HG02943 (cell line): Measurements from ENCODE around the gene PCDHA1.
"Not testable (repeated sequence)": the region's sequence is repeated elsewhere in the genome, so short reads cannot be mapped to it uniquely, and the experiment has no call there.

Experiments
- ATAC-seq: cut with Tn5 transposase; IDR thresholded peaks from one replicate; pipeline ENCODE4 v1.9.1; 2021; ENCODE audit warnings: mild to moderate bottlenecking, low read depth, moderate library complexity; ENCODE audit not compliant: unreplicated experiment

PCDHA1 gene

DNA sequence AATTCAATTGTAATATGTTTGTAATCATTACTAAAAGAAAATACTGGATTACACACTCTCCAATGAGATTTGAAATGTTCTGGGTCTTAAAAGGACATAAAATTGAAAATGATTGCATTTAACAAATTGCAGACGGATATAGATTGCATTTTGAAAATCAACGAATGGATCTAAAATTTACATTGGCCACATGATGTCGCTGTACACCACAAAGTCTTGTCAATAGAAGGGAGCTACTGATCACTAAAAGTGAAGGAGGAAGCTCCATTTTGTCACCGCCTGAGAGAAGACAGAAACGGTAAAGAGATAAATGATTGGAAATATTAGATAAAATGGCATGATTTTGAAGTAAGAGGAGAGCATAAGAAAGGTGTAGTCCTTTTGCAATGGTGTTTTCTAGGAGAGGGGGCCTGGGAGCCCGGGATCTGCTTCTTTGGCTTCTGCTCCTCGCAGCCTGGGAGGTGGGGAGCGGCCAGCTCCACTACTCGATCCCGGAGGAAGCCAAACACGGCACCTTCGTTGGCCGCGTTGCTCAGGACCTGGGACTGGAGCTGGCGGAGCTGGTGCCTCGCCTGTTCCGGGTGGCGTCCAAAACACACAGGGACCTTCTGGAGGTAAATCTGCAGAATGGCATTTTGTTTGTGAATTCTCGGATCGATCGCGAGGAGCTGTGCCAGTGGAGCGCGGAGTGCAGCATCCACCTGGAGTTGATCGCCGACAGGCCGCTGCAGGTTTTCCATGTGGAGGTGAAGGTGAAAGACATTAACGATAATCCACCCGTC lies at the start of gene PCDHA1:
Gene PCDHA1 (plus strand): TSS at position 236 of the 782 bp plus-strand sequence.
- no peak for ATAC-seq

DNA sequence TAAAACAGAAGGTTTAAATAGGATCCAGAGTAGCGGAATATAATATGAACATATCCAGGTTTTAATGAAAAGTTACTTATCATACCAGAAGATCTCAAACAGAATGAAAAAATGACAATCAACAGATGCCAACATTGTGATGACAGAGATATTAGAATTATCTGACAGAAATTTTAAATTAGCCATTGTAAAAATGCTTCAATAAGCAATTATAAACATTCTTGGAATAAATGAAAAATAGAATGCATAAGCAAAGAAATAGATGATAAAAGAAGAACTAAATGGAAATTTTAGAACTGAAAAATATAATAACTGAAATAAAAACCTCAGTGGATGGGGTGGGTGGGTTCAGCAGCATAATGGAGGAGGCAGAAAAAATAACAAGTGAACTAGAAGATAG lies 48.5 kb upstream of the PCDHA1 start:
- no peak for ATAC-seq

DNA sequence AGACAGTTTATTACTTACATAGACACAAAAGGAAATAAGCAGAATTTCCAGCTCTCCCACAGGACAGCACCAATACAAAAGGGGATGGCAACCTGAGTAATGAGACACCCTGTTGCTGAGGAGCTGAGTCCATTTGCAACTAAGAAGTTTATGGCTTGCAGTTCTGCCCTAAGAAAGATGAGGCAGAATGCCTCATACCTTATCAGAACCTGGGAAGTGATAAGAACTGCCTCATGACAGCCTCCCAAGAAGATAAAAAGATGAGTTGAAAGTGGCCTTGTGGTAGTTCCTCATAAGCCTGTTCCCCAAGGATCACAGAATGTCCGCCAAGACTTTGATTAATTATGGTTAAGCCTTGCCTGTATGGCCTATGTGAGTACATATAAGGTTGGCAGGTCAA lies 44.0 kb upstream of the PCDHA1 start:
- ATAC-seq = no peak

DNA sequence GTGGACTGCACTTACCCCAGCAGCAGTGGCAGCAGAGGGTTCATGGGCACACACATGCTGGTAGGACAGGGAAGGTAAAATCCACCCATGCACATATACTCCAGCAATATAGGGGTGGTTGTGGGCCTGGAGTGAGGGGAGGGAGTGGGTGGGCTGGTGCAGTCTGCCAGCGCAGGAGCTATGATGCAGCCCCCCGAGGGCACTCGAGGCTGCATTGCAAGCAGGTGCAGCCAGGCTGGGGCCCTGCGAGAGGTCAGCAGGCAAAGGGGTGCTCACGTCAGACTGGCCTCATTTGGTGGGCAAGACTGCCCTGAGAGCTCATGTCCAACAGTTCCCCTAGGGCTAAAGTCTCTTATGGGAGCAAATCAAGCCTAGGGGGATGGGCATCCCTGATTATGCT lies 32.4 kb upstream of the PCDHA1 start:
- ATAC-seq = no peak

DNA sequence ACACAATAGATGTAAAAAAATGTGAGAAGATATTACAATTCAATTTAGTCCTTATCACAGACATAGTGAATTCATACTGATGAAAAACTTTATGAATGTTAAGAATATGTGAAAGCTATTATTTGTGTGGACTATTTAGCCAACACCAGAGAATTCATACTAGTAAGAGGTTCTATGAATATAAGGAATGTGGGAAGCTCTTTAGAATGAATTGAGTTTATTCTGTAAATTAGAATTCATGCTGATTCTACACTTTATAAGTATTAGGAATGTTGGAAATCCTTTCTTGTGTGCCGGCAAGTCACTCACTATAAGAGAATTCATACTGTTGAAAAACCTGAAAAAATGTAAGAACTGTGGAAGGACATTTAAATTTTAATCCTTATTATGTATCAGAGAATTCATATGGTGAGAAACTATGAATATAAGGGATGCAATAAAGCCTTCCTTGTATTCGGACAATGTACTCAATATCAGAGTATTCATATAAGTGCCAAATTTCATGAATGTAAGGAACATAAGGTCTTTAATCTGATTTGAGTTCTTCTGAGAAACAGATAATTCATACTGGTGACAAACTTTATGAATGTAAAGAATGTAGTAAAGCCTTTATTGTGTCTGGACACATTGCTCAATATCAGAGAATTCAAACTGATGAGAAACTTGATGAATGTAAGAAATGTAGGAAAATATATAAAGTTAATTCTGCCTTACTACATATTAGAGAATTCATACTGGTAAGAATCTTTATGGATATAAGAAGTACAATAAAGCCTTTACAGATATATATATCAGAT lies 21.6 kb upstream of the PCDHA1 start:
- ATAC-seq = no peak

DNA sequence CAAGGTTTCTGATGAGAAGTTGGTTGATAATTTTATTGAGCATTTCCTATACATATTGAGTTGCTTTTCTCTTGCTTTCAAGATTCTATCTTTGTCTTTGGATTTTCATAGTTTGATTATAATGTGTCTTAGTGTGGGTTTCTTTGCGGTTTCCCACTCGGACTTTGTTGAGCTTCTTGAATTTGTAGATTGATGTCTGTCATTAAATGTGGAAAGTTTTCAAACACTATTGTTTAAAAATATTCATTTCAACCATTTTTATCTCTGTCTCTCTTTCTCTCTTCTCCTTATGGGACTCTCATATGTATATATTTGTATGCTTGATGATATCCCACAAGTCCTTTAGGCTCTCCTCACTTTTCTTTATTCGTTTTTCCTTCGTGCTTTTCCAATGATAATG lies 18.5 kb upstream of the PCDHA1 start:
- no peak for ATAC-seq

DNA sequence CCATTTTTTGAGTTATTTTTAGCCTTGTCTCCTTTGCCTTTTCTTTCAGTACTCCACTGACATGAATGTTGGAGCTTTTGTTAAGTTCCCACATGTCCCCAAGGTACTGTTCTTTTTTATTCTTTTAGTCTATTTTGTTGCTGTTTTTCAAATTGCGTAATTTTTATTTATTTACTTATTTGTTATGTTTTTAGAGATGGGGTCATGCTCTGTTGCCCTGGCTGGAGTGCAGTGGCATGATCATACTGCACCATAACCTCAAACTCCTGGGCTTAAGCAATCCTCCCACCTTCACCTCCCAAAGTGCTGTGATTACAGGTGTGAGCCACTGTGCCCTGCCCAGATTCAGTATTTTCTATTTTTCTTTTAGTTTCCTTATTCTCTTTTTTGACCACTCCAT lies 5.4 kb upstream of the PCDHA1 start:
- ATAC-seq = no peak

DNA sequence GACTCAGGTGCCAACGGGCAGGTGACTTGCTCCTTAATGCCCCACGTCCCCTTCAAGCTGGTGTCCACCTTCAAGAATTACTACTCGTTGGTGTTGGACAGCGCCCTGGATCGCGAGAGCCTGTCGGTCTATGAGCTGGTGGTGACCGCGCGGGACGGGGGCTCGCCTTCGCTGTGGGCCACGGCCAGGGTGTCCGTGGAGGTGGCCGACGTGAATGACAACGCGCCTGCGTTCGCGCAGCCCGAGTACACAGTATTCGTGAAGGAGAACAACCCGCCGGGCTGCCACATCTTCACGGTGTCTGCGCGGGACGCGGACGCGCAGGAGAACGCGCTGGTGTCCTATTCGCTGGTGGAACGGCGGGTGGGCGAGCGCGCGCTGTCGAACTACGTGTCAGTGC lies 1.5 kb downstream of the PCDHA1 start:
- ATAC-seq = not testable (repeated sequence)

DNA sequence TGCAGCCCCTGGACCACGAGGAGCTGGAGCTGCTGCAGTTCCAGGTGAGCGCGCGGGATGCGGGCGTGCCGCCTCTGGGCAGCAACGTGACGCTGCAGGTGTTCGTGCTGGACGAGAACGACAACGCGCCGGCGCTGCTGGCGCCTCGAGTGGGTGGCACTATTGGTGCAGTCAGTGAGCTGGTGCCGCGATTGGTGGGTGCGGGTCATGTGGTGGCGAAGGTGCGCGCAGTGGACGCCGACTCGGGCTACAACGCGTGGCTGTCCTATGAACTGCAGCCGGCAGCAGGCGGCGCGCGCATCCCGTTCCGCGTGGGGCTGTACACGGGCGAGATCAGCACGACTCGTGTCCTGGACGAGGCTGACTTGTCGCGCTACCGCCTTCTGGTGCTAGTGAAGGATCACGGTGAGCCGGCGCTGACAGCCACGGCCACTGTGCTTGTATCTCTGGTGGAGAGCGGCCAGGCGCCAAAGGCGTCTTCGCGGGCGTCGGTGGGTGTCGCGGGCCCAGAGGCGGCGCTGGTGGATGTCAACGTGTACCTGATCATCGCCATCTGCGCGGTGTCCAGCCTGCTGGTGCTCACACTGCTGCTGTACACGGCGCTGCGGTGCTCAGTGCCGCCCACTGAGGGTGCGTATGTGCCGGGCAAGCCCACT lies 2.0 kb downstream of the PCDHA1 start:
- ATAC-seq = not testable (repeated sequence)

DNA sequence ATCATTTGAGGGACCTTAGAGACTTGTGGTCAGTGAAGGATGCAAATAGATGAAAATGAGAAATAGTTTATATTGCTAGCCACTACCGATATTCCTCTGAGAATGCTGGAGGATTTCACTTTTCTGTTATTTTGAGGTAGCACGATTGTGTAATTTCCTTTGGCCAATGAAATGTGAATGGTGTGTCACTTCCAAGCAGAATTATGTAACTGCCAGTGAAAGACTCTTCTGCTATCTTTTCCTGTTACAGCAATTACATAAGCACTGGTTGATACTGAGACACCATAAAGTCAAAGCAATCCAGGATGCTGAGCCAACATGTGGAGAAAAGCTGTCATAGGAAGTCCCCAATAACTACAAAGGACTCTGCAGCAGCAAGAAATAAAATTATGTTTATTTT lies 5.1 kb downstream of the PCDHA1 start:
- no peak for ATAC-seq

DNA sequence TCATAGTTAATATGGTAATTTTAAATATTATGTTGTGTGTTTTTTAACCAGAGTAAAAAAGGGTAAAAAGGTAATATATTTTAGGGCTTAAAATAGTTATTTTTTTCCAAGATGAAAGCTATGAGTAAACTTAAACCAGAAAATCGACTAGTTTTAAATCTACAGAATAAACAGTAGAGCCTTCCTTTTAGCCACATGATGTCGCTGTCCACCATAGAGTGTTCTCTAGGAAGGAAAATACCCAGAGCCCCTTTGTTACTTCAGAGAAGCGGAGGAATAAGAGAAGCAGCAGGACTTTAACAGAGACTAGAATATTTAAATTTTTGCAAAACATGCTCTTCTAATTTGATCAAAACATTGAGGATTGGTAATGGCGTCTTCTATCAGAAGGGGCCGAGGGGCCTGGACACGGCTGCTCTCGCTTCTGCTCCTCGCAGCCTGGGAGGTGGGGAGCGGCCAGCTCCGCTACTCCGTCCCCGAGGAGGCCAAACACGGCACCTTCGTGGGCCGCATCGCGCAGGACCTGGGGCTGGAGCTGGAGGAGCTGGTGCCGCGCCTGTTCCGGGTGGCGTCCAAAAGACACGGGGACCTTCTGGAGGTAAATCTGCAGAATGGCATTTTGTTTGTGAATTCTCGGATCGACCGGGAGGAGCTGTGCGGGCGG lies 8.8 kb downstream of the PCDHA1 start, which contains the start of gene PCDHA2:
Gene PCDHA2 (plus strand): TSS at position 258 of the 664 bp plus-strand sequence.
- no peak for ATAC-seq

DNA sequence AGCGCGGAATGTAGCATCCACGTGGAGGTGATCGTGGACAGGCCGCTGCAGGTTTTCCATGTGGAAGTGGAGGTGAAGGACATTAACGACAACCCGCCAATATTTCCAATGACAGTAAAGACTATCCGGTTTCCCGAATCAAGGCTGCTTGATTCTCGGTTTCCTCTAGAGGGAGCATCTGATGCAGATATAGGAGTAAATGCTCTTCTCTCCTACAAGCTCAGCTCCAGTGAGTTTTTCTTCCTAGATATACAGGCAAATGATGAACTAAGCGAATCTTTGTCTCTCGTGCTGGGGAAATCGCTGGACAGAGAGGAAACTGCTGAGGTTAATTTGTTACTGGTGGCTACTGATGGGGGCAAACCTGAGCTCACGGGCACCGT lies 9.3 kb downstream of the PCDHA1 start:
- ATAC-seq = no peak

DNA sequence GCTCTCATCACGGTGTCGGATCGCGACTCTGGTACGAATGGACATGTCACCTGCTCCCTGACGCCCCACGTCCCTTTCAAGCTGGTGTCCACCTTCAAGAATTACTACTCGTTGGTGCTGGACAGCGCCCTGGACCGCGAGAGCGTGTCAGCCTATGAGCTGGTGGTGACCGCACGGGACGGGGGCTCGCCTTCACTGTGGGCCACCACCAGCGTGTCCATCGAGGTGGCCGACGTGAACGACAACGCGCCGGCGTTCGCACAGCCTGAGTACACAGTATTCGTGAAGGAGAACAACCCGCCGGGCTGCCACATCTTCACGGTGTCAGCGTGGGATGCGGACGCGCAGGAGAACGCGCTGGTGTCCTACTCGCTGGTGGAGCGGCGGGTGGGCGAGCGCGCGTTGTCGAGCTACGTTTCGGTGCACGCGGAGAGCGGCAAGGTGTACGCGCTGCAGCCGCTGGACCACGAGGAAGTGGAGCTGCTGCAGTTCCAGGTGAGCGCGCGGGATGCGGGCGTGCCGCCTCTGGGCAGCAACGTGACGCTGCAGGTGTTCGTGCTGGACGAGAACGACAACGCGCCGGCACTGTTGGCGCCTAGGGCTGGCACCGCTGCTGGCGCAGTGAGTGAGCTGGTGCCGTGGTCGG lies 10.3 kb downstream of the PCDHA1 start:
- ATAC-seq = not testable (repeated sequence)

DNA sequence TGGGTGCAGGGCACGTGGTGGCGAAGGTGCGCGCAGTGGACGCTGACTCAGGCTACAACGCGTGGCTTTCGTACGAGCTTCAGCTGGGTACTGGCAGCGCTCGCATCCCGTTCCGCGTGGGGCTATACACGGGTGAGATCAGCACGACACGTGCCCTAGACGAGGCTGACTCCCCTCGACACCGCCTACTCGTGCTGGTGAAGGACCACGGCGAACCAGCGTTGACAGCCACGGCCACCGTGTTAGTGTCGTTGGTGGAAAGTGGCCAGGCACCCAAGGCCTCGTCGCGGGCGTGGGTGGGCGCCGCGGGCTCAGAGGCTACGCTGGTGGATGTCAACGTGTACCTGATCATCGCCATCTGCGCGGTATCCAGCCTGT lies 10.8 kb downstream of the PCDHA1 start:
- no peak for ATAC-seq

DNA sequence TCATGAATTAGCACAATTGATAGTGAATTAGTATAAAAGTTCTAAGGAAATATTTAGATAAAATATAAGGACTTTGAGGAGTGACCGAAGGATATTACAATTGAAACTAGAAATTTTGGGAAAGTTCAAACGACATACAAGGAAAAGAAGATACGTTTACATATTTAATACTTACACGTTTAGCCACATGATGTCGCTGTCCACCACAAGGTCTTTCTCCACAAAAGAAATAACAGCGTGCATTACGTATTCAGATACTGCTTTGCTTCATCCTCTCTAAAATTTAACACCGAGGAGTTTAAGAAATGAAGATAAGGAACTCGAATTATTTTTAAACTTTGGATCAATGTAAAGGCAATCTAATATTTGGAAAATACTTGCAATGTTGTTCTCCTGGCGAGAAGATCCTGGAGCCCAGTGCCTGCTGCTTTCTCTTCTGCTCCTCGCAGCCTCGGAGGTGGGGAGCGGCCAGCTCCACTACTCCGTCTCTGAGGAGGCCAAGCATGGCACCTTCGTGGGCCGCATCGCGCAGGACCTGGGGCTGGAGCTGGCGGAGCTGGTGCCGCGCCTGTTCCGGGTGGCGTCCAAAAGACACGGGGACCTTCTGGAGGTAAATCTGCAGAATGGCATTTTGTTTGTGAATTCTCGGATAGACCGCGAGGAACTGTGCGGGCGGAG lies 15.0 kb downstream of the PCDHA1 start, which contains the start of gene PCDHA3:
Gene PCDHA3 (plus strand): TSS at position 242 of the 678 bp plus-strand sequence.
- no peak for ATAC-seq

DNA sequence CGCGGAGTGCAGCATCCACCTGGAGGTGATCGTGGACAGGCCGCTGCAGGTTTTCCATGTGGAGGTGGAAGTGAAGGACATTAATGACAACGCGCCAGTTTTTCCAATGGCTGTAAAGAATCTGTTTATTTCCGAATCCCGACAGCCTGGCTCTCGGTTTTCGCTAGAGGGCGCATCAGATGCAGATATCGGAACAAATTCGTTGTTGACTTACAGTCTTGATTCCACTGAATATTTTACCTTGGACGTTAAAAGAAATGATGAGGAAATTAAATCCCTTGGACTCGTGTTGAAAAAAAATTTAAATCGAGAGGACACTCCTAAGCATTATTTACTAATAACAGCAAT lies 15.5 kb downstream of the PCDHA1 start:
- ATAC-seq = no peak

DNA sequence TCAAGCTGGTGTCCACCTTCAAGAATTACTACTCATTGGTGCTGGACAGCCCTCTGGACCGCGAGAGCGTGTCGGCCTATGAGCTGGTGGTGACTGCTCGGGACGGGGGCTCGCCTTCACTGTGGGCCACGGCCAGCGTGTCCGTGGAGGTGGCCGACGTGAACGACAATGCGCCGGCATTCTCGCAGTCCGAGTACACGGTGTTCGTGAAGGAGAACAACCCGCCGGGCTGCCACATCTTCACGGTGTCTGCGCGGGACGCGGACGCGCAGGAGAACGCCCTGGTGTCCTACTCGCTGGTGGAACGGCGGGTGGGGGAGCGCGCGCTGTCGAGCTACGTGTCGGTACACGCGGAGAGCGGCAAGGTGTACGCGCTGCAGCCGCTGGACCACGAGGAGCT lies 16.4 kb downstream of the PCDHA1 start:
- ATAC-seq = not testable (repeated sequence)

DNA sequence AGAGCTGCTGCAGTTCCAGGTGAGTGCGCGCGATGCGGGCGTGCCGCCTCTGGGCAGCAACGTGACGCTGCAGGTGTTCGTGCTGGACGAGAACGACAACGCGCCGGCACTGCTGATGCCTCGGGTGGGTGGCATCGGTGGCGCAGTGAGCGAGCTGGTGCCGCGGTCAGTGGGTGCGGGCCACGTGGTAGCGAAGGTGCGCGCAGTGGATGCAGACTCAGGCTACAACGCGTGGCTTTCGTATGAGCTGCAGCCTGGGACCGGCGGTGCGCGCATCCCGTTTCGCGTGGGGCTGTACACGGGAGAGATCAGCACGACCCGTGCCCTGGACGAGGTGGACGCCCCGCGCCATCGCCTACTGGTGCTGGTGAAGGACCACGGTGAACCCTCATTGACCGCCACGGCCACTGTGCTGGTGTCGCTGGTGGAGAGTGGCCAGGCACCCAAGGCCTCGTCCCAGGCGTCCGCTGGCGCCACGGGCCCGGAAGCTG lies 16.9 kb downstream of the PCDHA1 start:
- no peak for ATAC-seq
